Mucosa of stomach (tissue), 1 donor: ENCODE results near the gene POLR2M.

Experiments used
- H3K27me3 ChIP-seq: one replicate; pipeline ENCODE4 v1.7.0; 2013; ENCODE audit warnings: mild to moderate bottlenecking, low read length; ENCODE audit not compliant: control insufficient read depth, insufficient read depth
- H3K36me3 ChIP-seq: one replicate; pipeline ENCODE4 v1.7.0; 2013; ENCODE audit warnings: low read length; ENCODE audit not compliant: control insufficient read depth, insufficient read depth
- H3K4me1 ChIP-seq: one replicate; pipeline ENCODE4 v1.7.0; 2013; ENCODE audit warnings: mild to moderate bottlenecking, low read length; ENCODE audit not compliant: control insufficient read depth, insufficient read depth
- H3K4me3 ChIP-seq: one replicate; pipeline ENCODE4 v1.7.0; 2013; ENCODE audit warnings: low read length
- H3K9ac ChIP-seq: one replicate; pipeline ENCODE4 v1.7.0; 2013; ENCODE audit warnings: mild to moderate bottlenecking, low read length, moderate library complexity
- H3K9me3 ChIP-seq: one replicate; pipeline ENCODE4 v1.7.0; 2013; ENCODE audit warnings: mild to moderate bottlenecking, low read length, moderate library complexity; ENCODE audit not compliant: control insufficient read depth
- donor health status: Pancreatic carcinoma.

Gene POLR2M

DNA sequence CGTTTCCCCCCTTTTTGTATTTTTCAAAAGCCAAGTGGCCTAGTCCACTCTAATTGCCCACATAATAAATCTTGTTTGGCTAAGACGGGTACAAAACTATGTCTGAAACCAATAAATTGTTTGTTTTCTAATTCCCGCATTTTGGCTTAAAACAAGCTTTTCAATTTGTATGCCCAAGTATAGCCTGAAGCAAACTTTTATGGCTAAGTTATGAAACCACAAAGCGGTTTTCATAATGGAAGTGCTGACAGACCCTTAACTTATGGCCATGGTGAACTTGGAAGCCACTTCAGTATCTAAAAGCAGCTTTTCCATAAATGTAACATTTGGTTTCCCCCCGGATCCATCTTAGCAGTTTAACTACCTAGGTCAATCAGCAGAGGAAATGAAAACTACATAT lies 29.9 kb upstream of the POLR2M start:
- no peaks in the 10 kb centered on the region for H3K27me3 ChIP-seq
- no peaks in the 10 kb centered on the region for H3K36me3 ChIP-seq
- no peak overlapping the region for H3K4me3 ChIP-seq
- H3K4me1 ChIP-seq = peaks cover 32% of the 10 kb centered on the region
- H3K9ac ChIP-seq = no peak overlapping the region
- no peaks in the 10 kb centered on the region for H3K9me3 ChIP-seq

DNA sequence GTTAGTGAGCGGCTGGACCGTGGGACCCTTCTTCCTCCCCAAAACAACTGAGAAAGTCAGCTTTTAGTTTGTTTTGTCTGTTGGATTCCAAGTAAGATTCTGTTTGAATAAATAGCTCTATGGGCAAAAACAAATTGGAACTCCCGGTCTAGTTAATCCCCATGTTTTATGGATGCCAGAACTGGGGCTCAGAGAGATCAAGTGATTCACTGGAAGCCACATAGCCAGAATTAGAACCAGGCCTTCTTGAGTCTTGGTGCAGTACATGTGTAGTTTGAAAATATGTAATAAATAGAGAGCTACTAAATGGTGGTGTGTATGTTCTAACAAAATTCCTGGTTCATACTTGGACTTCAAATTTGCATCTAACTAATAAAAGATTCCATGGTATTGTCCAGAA lies 29.3 kb upstream of the POLR2M start:
- Histone ChIP-seq H3K36me3 (no peaks in the 10 kb centered on the region), H3K9ac (no peak overlapping the region), H3K4me1 (peaks cover 32% of the 10 kb centered on the region), H3K9me3 (no peaks in the 10 kb centered on the region), H3K27me3 (no peaks in the 10 kb centered on the region), H3K4me3 (no peak overlapping the region)

DNA sequence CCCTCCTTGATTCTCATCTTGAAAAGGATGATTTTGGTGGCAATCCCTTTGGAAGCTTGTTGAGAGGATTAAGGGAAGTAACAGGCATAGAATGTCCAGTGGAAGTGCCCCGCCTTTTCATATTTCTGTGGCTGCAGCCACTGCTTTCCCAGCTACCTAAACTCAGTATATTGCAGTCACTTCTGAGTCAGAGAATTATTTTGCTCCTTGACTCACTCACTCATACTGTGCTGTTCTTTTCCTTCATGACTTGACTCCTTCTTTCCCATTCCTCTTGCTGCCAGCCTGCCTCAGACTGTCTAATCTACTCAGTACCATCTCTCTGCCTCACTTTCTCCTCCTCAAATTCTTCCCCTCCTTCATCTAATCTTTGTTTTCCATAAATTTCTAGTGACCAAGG lies 26.5 kb upstream of the POLR2M start:
- Histone ChIP-seq H3K9me3 (no peaks in the 10 kb centered on the region), H3K4me3 (no peak overlapping the region), H3K4me1 (peaks cover 20% of the 10 kb centered on the region), H3K9ac (no peak overlapping the region), H3K36me3 (peaks cover 4% of the 10 kb centered on the region), H3K27me3 (no peaks in the 10 kb centered on the region)

DNA sequence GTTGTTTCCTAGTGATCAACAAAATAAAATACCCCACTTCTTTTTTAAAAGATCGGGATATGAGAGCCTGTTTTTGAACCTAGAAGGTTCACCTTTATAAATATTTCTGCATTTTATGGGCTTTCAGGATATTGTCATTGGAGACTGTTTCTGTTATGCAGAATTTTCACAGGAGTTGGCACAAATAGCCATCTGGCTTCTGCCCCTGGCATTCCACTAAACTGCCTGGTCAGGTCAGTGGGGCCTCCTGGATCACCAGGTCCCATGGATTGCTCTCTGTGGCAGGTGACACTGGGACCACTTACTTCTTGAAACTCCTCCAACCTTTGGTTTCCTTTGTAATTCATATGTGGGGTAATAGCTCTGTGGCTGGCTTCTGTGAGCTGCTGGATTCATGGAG lies 25.5 kb upstream of the POLR2M start:
- Histone ChIP-seq H3K4me1 (peaks cover 14% of the 10 kb centered on the region), H3K4me3 (no peak overlapping the region)

DNA sequence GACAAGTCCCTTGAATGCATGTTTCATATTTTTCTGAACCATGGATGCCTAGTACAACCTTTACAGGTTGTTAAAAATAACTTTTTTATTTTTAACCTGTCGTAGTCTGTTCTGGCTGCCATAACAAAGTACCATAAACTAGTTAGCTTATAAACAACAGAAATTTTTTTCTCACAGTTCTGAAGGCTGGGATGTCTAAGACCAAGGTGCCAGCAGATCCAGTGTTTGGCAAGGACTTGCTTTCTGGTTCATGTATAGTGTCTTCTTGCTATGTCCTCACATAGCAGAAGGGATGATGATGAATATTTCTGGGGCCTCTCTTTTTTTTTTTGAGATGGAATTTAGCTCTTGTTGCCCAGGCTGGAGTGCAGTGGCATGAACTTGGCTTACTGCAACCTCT lies 23.0 kb upstream of the POLR2M start:
- Histone ChIP-seq H3K9me3 (no peaks in the 10 kb centered on the region), H3K4me3 (no peak overlapping the region), H3K9ac (no peak overlapping the region), H3K36me3 (peaks cover 4% of the 10 kb centered on the region), H3K27me3 (no peaks in the 10 kb centered on the region), H3K4me1 (peaks cover 14% of the 10 kb centered on the region)

More for the DNA sequence above, 25.5 kb upstream of the POLR2M start:
- H3K27me3 ChIP-seq = no peaks in the 10 kb centered on the region
- H3K9me3 ChIP-seq = no peaks in the 10 kb centered on the region
- no peak overlapping the region for H3K9ac ChIP-seq
- H3K36me3 ChIP-seq = peaks cover 4% of the 10 kb centered on the region

DNA sequence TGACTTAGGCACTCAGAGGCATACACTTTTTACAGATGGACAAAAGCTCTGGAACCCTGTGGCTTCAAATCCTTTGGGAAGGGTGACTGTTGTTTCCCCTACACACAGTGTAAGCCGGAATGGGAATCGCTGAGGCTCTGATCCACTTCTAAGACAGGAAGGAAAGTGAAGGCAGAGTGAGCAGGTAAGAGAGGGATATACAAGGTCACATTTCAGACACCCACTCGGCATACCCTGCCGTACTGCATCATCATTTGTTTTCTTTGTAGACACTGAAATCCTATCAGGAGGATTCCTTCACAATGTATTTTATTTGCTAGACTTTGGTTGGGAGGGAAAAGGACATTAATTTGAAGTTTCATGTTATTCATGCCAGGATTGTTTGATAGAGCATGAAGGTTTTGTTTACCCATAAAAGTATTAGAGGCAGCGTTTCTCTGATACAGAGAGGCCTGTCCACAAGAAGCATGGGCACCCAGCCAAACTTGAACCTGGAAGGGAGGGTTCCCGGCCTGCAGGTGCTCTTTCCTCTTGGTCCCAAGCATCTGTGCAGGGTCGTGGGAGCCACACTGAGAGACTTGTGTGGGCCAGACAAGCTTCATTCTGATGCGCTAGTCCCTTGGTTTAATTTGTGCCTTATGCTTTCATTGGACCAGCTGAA lies 21.9 kb upstream of the POLR2M start:
- no peak overlapping the region for H3K4me3 ChIP-seq
- H3K27me3 ChIP-seq = no peaks in the 10 kb centered on the region
- H3K9me3 ChIP-seq = no peaks in the 10 kb centered on the region
- no peak overlapping the region for H3K9ac ChIP-seq
- H3K36me3 ChIP-seq = peaks cover 4% of the 10 kb centered on the region
- peaks cover 14% of the 10 kb centered on the region for H3K4me1 ChIP-seq

DNA sequence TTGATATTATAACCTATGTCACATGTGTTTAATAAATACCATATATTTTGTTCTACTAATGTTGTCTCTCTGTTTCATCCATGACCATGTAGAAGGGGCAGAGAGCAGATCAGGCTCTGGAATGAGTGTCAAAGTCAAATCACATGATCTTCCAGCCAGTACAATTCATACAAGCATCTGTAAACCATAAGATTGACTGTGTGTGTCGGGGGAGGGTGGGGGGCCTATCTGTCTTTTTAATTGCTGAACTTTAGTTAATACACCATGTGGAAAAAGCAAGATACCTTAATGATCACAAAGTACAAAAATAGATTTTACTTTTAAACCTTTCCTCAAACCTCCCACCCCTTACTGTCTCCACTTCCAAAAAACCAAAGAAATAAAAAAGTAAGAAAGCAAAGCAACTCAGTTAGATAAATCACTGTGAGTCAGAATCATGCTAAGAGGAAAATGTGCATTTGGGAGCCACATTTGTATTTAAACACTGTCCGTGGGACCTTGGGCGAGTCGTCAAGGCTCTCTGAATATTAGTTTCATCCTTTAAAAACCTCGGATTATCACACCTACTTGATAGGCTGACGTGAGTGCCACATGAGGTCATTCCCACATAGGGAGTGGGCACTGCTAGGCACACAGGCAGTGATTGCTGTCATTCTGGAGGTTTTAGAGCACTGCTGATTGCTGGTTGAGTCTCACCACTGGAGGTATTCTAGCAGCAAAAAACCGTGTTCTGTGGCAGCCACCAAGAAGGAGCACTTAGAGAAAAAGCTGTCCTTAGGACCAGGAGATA lies 21.0 kb upstream of the POLR2M start:
- H3K9ac ChIP-seq = no peak overlapping the region
- H3K4me3 ChIP-seq = no peak overlapping the region
- no peaks in the 10 kb centered on the region for H3K9me3 ChIP-seq
- no peaks in the 10 kb centered on the region for H3K27me3 ChIP-seq
- H3K36me3 ChIP-seq = peaks cover 4% of the 10 kb centered on the region
- H3K4me1 ChIP-seq = peaks cover 10% of the 10 kb centered on the region

DNA sequence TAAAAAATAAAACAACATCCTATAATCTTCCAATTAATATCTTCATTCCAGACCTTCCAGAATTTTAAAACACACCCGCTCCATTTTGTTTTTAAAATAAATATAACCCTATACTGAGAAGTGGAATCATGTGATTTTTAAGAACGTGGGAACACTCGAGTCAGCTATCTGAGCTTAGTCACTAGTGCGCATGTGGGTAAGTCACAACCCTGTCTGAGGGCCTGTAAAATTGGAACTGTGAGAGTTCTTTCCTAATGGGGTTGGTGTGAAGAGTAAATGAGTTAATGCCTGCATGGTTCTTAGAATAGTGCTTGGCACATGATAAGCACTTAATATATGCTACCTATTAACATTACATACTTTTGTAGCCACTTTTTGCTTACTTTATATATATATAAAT lies 19.9 kb upstream of the POLR2M start:
- H3K36me3 ChIP-seq = peaks cover 4% of the 10 kb centered on the region
- no peak overlapping the region for H3K9ac ChIP-seq
- no peaks in the 10 kb centered on the region for H3K27me3 ChIP-seq
- H3K9me3 ChIP-seq = no peaks in the 10 kb centered on the region
- peaks cover 3% of the 10 kb centered on the region for H3K4me1 ChIP-seq
- H3K4me3 ChIP-seq = no peak overlapping the region

DNA sequence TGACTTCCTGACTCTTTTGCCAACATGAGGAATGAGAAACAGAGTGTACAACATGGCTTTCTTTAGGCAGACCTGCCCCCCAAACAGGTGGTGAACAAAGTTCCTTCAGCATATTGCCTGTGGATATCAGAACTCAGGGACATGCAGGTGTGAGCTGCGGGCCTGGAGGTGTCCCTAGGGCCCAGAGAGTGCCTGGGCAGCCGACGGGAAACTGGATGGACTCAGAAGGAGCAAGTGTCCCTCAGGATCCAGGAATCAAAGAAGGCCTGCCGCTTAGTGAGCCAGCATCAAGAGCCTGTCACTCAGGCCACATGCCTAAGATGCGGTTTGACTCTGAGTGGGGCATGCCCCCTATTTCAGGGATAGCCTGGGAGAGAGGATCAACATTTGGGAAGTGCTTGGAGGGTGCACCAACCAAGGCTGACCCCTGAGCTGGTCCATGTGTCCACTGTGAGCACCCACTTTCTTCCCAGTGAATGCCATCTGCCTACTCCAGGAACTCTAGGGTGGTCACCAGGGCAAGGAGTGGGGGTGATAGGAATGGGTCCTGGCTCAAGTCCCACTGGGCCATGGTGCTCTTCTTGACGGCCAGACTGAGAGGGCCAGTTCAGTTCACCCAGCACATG lies 16.1 kb upstream of the POLR2M start:
- Histone ChIP-seq H3K4me1 (peaks cover 3% of the 10 kb centered on the region), H3K27me3 (no peaks in the 10 kb centered on the region), H3K36me3 (no peaks in the 10 kb centered on the region), H3K4me3 (no peak overlapping the region), H3K9ac (no peak overlapping the region), H3K9me3 (no peaks in the 10 kb centered on the region)

DNA sequence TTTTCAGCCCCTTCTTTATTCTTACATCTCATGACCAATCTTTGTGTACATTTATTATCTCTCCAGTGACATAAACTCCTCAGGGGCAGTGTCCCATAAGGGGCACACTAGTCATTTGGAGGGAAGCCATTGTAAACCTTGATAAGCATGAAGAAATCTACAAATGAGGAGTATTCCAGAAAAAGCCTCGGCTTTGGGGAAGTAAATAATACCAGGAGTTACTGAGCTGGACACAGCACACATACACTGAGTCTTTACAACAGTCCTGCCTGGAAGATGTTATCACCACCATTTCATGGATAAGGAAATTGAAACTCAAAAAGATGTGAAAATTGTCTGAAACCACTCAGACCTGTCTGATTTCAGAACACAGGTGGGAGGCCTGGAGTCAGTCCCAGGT lies 15.4 kb upstream of the POLR2M start:
- Histone ChIP-seq H3K27me3 (no peaks in the 10 kb centered on the region), H3K9me3 (no peaks in the 10 kb centered on the region), H3K4me3 (no peak overlapping the region), H3K4me1 (no peaks in the 10 kb centered on the region), H3K9ac (no peak overlapping the region), H3K36me3 (no peaks in the 10 kb centered on the region)

DNA sequence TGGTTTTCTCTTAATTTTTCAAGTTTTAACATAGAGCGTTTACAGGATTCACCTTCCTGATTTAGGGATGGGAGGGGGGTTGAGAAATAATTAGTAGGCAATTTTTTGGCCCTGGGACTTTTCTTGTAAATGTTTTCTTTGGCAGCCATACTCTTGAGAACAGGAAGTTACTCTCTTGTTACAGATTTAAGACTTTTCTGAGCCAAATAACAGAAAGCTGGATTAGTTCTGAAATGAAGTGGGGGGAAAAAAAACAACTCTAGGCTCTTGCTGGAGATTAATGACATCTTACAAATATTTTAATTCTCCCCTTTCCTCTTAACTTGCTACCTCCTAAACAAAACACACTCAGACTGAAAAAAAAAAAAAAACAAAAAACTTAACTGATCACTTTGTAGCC lies 13.8 kb upstream of the POLR2M start:
- Histone ChIP-seq H3K27me3 (no peaks in the 10 kb centered on the region), H3K4me1 (no peaks in the 10 kb centered on the region), H3K36me3 (no peaks in the 10 kb centered on the region), H3K9ac (no peak overlapping the region), H3K4me3 (no peak overlapping the region), H3K9me3 (no peaks in the 10 kb centered on the region)

DNA sequence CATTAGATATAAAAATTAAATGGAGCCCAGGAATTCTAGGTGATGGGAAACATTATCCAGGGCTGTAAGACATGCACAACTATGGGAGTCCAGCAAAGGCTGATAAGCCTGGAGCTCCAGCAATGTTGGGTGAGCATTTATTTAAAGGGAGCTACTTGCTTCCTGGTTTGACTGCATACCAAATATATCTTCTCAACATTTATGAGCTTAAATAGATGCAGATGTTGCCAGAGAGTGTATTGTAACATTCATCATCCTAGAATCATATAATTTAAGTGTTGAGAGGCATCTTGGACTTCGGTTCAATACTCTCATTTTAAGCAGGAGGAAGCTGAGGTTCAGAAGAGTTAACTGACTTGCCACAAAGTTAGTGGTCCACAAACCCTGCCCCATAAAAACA lies 12.2 kb upstream of the POLR2M start:
- Histone ChIP-seq H3K4me1 (no peaks in the 10 kb centered on the region), H3K4me3 (no peak overlapping the region), H3K36me3 (no peaks in the 10 kb centered on the region), H3K9ac (no peak overlapping the region), H3K9me3 (no peaks in the 10 kb centered on the region), H3K27me3 (no peaks in the 10 kb centered on the region)
